HPDE6-E6E7 (cell line): ENCODE data around the gene PCP4.

Source experiments
- DNase-seq: peaks from one replicate; pipeline ENCODE4 v3.0.0; 2011; ENCODE audit warnings: missing footprints; ENCODE audit errors: extremely low spot score

The PCP4 gene

DNA sequence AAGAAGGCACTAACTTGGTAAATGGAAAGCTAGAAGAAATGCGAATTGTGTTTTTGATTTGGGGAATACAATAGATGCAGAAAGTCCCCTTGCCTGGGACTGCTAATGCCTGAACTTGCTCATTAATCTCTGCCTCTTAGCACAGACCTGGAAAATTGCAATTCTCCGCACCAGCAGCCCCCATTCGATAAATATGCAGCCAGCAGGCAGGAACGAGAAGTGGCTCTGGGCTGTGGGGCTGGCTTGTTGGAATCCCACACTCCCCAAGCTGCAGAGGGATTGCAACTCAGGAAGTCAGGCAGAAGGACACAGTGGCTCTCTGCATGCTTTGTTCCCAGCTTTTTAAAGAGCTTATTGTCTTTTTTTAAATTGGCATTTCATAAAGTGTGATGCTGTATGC, 51.3 kb downstream of the PCP4 start:
- DNase-seq: no peak

DNA sequence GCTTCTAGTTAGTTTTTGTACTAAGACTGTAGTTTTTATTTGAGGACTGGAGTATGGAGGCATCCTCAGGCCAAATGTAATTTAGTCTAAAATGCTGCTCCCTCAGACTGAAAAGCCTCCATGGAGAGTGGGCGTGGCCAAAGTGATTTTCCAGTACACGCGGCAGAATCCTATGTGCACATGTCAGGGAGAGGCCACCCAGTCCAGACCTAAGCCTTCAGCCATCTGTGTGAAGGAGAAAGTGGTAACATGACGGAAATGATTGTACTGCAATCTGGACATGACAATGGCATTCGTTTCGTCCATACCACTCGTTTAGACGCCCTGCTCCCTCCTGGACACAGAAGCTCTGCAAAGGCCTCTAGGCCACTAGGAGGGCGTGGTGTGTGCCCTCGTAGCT, 56.2 kb downstream of the PCP4 start:
- no peak for DNase-seq

DNA sequence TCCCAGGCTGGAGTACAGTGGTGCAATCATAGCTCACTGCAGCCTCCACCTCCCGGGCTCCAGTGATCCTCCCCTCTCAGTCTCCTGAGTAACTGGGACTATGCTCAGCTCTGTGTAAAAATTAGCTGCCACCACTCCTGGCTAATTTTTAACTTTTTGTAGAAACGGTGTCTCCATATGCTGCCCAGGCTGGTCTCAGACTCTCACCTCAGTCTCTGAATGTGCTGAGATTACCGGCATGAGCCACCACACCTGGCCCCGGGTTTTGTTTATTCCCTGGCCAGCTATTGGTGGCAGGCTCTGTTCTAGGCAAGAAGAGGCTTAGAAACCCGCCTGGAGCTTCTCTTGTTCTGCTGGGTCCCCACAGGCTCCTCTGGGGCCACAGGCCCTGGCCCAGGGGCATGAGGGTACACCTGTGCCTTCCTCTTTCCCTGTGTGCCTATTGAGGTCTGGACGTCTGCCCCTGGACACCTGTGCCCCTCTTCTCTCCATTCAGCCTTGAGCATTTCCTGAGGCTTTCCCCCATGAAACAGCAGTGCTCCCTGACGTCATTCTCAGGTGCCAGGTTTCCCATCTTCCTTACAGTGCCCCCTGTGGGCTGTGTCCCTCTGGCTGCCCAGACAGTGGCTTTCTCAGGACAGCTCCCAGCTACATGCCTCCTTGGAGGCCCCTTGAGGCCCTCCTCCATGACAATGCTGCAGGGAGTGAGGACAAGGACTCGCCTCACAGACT, 57.5 kb downstream of the PCP4 start:
- DNase-seq: no peak

- DNase-seq: no peak
Observed at GRCh38 chr21:39927304-39927886, 60.2 kb downstream of the PCP4 start.

GRCh38 chr21:39932335-39932734, 65.1 kb downstream of the PCP4 start:
- no peak for DNase-seq

DNA sequence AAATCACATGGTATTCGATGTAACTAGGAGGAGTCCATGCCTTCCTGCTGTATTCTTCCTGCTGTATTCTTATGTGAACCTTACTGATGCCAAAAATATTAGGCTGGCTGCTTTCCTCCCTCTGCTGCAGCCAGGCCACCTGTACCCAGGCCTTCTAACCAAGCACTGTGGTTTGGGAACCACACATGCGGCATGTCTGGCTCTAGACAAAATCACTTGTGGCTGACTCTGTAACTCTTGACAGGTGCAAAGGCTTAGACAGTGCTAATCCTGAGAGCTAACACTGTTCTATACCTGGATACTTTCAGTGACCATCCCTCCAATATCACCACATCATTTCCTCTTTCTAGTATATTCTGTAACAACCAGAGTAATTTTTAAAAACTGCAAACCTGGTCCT, 67.7 kb downstream of the PCP4 start:
- no peak for DNase-seq

DNA sequence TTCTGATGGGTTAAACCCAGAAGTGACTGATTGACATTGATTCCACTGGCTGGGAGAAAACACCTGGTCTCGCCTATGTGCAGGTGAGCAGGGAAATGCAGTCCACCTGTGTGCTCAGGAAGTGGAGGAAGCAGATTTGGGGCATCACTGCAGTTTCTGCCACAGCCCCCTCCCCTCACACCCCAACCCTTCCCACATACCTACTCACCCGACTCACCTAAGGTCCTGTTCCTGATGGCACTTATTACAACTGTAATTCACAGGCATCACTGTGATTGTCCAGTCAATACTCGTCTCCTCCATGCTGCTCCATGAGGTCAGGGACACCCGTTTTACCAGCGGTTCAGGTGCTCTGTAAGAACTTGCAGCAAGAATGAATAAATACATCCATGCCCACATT, 68.5 kb downstream of the PCP4 start:
- DNase-seq: no peak

- no peak for DNase-seq
Observed at GRCh38 chr21:39938086-39938625, 70.9 kb downstream of the PCP4 start.

GRCh38 chr21:39946199-39946598, 79.0 kb downstream of the PCP4 start:
- no peak for DNase-seq

- DNase-seq: no peak
Observed at GRCh38 chr21:39947031-39947430, 79.8 kb downstream of the PCP4 start.

- DNase-seq: no peak
Observed at GRCh38 chr21:39951183-39952101, 84.2 kb downstream of the PCP4 start.

DNA sequence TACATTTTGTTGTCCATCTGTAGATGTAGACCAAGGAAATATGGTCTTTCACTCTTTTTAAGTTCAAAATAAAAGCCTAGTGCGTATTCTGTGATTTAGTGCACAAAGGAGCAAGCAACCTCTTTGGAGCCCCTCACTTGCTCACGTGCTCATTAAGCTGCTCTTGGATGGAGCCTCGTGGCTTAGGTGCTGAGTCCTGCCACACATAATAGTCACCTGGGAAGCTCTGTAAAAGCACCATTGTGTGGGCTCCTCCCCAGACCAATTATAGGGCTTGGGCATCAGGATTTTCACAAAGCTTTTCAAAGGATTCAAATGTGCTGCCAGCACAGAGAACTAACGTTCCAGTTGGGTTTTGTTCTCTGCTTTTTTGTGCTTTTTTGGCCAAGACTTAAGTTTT, 85.0 kb downstream of the PCP4 start:
- no peak for DNase-seq

DNA sequence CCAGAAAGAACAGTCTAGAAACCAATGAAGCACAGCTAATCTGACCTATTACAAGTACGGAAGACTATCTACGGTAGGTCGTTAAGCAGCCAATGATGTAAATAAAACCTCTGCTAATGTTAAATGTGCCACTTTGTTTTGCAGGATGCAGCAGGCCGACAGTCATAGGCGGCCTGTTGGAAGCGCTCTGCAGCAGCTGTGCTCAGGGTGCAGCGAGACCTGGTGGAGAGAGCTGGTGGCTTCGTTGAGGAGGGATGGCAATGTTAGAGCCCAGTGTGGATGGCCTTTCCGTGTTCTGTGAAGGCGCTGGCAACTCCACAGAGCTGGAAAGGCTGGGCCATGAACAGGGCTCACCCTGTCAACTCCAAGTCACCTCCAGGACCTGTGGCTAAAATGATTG, 87.3 kb downstream of the PCP4 start:
- no peak for DNase-seq

GRCh38 chr21:39955326-39955725, 88.1 kb downstream of the PCP4 start:
- no peak for DNase-seq

GRCh38 chr21:39956586-39956985, 89.3 kb downstream of the PCP4 start:
- DNase-seq: no peak

DNA sequence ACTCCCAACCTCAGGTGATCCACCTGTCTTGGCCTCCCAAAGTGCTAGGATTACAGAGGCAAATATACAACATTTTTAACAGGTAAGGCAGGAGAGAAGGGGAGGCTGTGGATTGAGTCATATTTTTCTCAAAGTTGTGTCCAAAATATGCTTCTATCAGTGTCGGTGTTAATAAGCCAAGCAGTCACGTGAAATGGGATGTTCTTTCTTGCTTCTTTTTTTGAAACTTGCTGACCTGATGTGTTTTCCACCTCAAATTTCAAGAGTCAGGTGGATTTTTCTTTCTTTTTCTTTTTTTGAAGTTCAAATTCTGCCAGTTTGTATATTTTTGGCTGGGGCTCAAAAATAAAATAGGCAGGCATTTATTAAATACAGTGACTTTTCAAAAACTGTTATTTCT, 91.5 kb downstream of the PCP4 start:
- no peak for DNase-seq

GRCh38 chr21:39961251-39961650, 94.0 kb downstream of the PCP4 start:
- DNase-seq: no peak

DNA sequence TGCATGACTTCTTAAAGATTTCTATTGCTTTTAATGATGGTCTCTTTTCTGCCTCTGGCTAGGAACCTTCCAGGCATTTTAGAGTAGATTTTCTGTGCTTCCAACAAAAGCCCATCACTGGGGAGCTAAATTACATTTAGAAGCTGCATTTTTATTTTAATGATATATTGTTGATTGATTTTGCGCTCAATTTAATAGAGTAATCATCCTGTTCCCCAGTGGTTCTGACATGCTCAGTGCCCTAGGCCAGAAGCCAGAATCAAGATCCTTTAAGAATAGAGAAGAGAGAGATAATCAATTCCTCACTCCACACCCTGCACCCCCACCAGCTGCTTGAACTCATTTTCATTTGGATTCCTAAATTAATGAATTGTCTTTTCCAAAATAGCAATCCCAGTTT, 97.8 kb downstream of the PCP4 start:
- DNase-seq: no peak

GRCh38 chr21:39966786-39967185, 99.5 kb downstream of the PCP4 start:
- DNase-seq: no peak

DNA sequence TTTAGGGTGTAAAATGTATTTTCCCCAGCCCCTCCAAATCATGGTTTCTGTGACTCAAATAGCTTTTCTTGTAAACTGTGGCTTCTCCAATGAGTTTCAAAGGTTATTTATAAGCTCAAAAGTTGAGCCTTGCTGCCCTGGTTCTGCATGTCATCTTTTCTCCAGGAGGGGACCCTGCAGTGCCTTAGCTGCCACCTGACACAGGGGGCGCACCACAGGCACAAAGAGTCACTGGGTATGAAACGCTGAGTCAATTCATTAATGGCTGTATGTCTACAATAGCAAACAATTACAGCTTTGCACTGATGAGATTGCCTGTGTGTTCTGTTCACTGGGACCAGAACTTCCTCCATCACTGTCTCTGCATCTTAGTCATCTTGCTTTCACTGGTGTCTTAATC, 100.8 kb downstream of the PCP4 start:
- no peak for DNase-seq

DNA sequence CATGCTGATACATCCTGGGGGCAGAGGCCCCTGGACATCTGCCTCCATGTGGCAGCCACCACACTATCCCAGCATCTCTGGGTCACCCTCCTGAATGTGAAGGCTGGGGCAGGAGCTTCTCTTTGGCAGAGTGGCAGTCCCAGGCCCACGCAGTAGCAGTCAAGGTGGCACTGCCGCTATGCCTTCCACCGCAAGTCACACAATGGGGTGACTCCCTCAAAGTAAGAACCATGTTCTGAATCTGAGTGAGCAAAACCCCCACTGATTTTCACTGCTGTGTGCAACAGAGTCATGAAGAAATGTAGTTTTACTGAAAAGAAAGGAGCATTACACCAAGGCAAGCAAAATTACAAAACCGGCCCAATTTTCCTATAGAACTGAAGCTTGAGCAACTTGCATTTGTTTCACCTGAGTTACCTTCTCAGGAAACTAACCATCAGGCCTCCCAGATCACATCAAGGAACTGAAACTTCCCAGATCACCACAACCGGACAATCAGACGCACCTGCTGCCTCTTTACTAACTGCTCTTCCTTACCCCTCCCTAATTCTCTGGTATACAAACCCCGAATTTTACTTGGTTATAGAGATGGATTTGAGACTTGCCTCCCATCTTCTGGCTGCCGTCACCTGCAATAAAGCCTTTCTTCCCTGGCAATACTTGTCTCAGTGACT, 102.6 kb downstream of the PCP4 start:
- no peak for DNase-seq

DNA sequence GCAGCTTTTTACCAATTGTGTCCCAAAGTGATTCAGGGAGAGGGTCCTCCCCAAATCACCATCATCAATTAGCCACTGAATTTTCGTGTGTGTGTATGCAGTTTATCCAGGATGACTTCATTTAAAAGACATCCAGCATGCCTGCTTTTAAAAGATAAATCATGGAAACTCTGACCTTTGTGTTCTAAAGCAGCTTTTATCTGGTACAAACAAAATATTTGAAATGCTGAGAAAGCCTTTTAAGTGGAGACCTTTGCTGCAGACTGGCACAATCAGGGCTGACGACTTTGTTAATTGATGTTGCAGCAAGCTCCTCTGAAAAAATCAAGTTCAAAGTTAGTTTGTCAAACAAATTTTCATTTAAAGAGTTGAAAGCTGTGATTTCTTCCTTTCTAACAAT, 104.7 kb downstream of the PCP4 start:
- DNase-seq: no peak
